ENCODE data around the gene GAREM2. TPM values are rescaled to one million over a fixed set of nuclear protein-coding genes. Genes with fewer than 3 reads are reported as not detected.

The GAREM2 gene
- total RNA-seq, 2 donors from 2014 or later, result 1.6 TPM

- no peak for ATAC-seq
- H3K27me3 ChIP-seq, result peaks cover 0 to 20% of the 10 kb centered on the region in 2 donors
- H3K36me3 ChIP-seq (replicated peaks in 1 of 2; ENCODE audit: insufficient read depth in 1 of 2, low read depth in 2 of 2), result no peaks in the 10 kb centered on the region
- H3K4me1 ChIP-seq, result peaks cover 26% of the 10 kb centered on the region
- no peak for TF ChIP-seq POLR2A (IDR thresholded peaks at IDR 0.05)
- TF ChIP-seq CTCF (IDR thresholded peaks at IDR 0.05), result no peak
- no peak for DNase-seq
- no peaks in the 10 kb centered on the region for H3K9me3 ChIP-seq
- WGBS, 2 donors, result 84 to 94% methylated on average over 7 of the region's 7 CpGs
- H3K27ac ChIP-seq, result no peak overlapping the region
- no peak overlapping the region for H3K4me3 ChIP-seq
- intact Hi-C loops (cut with DNase I), result no loop called here
Observed at GRCh38 chr2:26177122-26177521, 4.2 kb downstream of the GAREM2 start.

DNA sequence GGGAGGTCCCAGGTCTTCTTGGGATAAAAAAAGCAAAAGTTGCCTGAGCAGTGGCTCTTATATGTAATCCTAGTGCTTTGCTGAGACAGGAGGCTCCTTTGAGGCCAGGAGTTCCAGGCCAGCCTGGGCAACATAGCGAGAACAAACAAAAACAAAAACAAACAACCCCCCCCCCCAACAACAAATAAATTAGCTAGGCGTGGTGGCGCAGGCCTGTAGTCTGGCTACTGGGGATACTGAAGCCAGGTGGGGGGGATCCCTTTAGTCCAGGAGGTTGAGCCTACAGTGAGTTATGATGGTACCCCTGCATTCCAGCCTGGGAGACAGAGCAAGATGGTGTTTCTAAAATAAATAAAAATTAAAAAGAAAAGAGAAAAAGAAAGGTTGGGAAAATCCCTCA lies 5.4 kb downstream of the GAREM2 start:
- Histone ChIP-seq H3K4me1 (peaks cover 23% of the 10 kb centered on the region), H3K4me3 (no peak overlapping the region), H3K27ac (no peak overlapping the region), H3K9me3 (no peaks in the 10 kb centered on the region), H3K27me3 (peaks cover 0 to 14% of the 10 kb centered on the region in 2 donors), H3K36me3 (replicated peaks in 1 of 2; ENCODE audit: insufficient read depth in 1 of 2, low read depth in 2 of 2) (no peaks in the 10 kb centered on the region)
- 81% methylated on average over 3 of the region's 3 CpGs for WGBS, 2 donors
- ATAC-seq (no peak), DNase-seq (no peak)
- intact Hi-C loops (cut with DNase I), result no loop called here
- TF ChIP-seq POLR2A (IDR thresholded peaks at IDR 0.05), result no peak
- TF ChIP-seq CTCF (IDR thresholded peaks at IDR 0.05), result no peak

- WGBS, 2 donors, result 2 to 8% methylated on average over 18 to 43 of the region's 48 CpGs
- Histone ChIP-seq H3K4me3 (peak overlapping the region in 1 of 2 donors; percentile 22), H3K9me3 (no peaks in the 10 kb centered on the region), H3K36me3 (replicated peaks in 1 of 2; ENCODE audit: insufficient read depth in 1 of 2, low read depth in 2 of 2) (no peaks in the 10 kb centered on the region), H3K27me3 (peaks cover 0 to 7% of the 10 kb centered on the region in 2 donors), H3K4me1 (peaks cover 17% of the 10 kb centered on the region), H3K27ac (no peak overlapping the region)
- TF ChIP-seq CTCF (IDR thresholded peaks at IDR 0.05), result no peak
- TF ChIP-seq POLR2A (IDR thresholded peaks at IDR 0.05), result no peak
- DNase-seq (peak in 2 of 4 donors; percentile 38 to 39), ATAC-seq (peak; percentile 36)
- intact Hi-C loops (cut with DNase I), result no loop called here
Observed at GRCh38 chr2:26178746-26179436, 6.0 kb downstream of the GAREM2 start.

GRCh38 chr2:26179446-26179913 lies 6.6 kb downstream of the GAREM2 start:
- 15 to 25% methylated on average over 10 to 11 of the region's 12 CpGs for WGBS, 2 donors
- Histone ChIP-seq H3K36me3 (replicated peaks in 1 of 2; ENCODE audit: insufficient read depth in 1 of 2, low read depth in 2 of 2) (no peaks in the 10 kb centered on the region), H3K27ac (no peak overlapping the region), H3K4me3 (no peak overlapping the region), H3K9me3 (no peaks in the 10 kb centered on the region), H3K4me1 (peaks cover 14% of the 10 kb centered on the region), H3K27me3 (peaks cover 0 to 2% of the 10 kb centered on the region in 2 donors)
- ATAC-seq (no peak), DNase-seq (no peak)
- intact Hi-C loops (cut with DNase I), result no loop called here
- no peak for TF ChIP-seq CTCF (IDR thresholded peaks at IDR 0.05)
- no peak for TF ChIP-seq POLR2A (IDR thresholded peaks at IDR 0.05)

DNA sequence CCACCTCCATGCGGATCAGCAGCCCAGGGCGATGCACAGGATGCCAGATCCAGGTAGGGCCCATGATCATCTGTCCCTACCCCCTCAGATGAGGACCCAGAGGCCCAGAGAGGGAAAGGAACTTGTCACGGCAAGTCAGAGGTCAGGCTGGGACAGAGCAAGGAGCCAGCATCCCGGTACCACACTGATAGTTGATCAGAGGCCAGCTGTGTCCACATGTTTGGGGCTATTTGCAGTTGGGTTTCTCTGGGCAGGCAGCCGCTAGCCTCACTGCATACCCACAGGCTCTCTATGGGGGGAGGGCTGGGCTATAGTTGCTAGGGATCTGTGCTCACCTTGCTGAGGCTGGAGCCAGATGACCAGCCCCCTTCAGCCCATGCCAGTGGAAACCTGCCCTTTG lies 9.6 kb downstream of the GAREM2 start:
- intact Hi-C loops (cut with DNase I), result no loop called here
- no peak overlapping the region for H3K27ac ChIP-seq
- peaks cover 25% of the 10 kb centered on the region for H3K4me1 ChIP-seq
- no peak for ATAC-seq
- H3K9me3 ChIP-seq, result no peaks in the 10 kb centered on the region
- H3K27me3 ChIP-seq, result no peaks in the 10 kb centered on the region
- WGBS, 2 donors, result 67 to 77% methylated on average over 2 to 5 of the region's 5 CpGs
- TF ChIP-seq CTCF (IDR thresholded peaks at IDR 0.05) (no peak), POLR2A (IDR thresholded peaks at IDR 0.05) (no peak)
- no peak for DNase-seq
- no peak overlapping the region for H3K4me3 ChIP-seq
- H3K36me3 ChIP-seq (replicated peaks in 1 of 2; ENCODE audit: insufficient read depth in 1 of 2, low read depth in 2 of 2), result no peaks in the 10 kb centered on the region
